ENCODE data around the gene OSBPL5. TPM values are rescaled to one million over a fixed set of nuclear protein-coding genes. Genes with fewer than 3 reads are reported as not detected.

OSBPL5 gene
- total and polyA plus RNA-seq, 10 donors, result 5.1 to 91.2 (median 51.0) TPM

- no peaks in the 10 kb centered on the region for H3K27me3 ChIP-seq (replicated peaks in 1 of 7)
These were observed 104.6 kb downstream of the OSBPL5 start for GRCh38 chr11:3060436-3061025.

GRCh38 chr11:3058753-3059664 lies 106.1 kb downstream of the OSBPL5 start:
- intact Hi-C loops (cut with DNase I; ENCODE audit: low total_unique reads), result no loop called here
- WGBS, 5 donors, result 81 to 92% (median 88%) methylated on average over 13 of the region's 13 CpGs
- Histone ChIP-seq H3K9me3 (no peaks in the 10 kb centered on the region), H3K36me3 (peaks cover 0 to 8% (median 3%) of the 10 kb centered on the region in 6 donors), H3K4me1 (peaks cover 10 to 37% (median 30%) of the 10 kb centered on the region in 6 donors), H3K27ac (no peak overlapping the region), H3K27me3 (replicated peaks in 1 of 7) (no peaks in the 10 kb centered on the region), H3K4me3 (no peak overlapping the region)
- no peak for DNase-seq
- TF ChIP-seq POLR2AphosphoS5 (IDR thresholded peaks at IDR 0.05), result no peak
- no peak for TF ChIP-seq POLR2A (IDR thresholded peaks at IDR 0.05)
- TF ChIP-seq CTCF (IDR thresholded peaks at IDR 0.05 in 8 of 11, conservative IDR thresholded peaks at IDR 0.05 in 3 of 11), result no peak

More at GRCh38 chr11:3060436-3061025, 104.6 kb downstream of the OSBPL5 start:
- DNase-seq, result no peak
- H3K4me3 ChIP-seq, result no peak overlapping the region
- no peak overlapping the region for H3K27ac ChIP-seq
- no peaks in the 10 kb centered on the region for H3K9me3 ChIP-seq
- peaks cover 10 to 22% (median 19%) of the 10 kb centered on the region in 6 donors for H3K4me1 ChIP-seq
- H3K36me3 ChIP-seq, result no peaks in the 10 kb centered on the region
- TF ChIP-seq CTCF (IDR thresholded peaks at IDR 0.05 in 8 of 11, conservative IDR thresholded peaks at IDR 0.05 in 3 of 11) (no peak), POLR2A (IDR thresholded peaks at IDR 0.05) (no peak), POLR2AphosphoS5 (IDR thresholded peaks at IDR 0.05) (no peak)
- intact Hi-C loops (cut with DNase I; ENCODE audit: low total_unique reads), result no loop called here
- 87 to 95% (median 89%) methylated on average over 10 to 11 of the region's 11 CpGs for WGBS, 5 donors

GRCh38 chr11:3057069-3057963 lies 107.8 kb downstream of the OSBPL5 start, which contains the start of gene CARS1:
CARS1 (minus strand) TSS chr11:3057423; CDS start chr11:3057367, 56 bp downstream.
- Histone ChIP-seq H3K27me3 (replicated peaks in 1 of 7) (no peaks in the 10 kb centered on the region), H3K27ac (peak within 1 kb of the TSS in 7 of 8 donors; percentile 37 to 95 (median 82)), H3K4me3 (peak within 1 kb of the TSS; percentile 57 to 94 (median 82)), H3K4me1 (peaks cover 10 to 53% (median 36%) of the 10 kb centered on the region in 6 donors), H3K36me3 (peaks cover 0 to 25% (median 4%) of the 10 kb centered on the region in 6 donors), H3K9me3 (no peaks in the 10 kb centered on the region)
- peak in 1 of 3 donors; percentile 42 for TF ChIP-seq POLR2A (IDR thresholded peaks at IDR 0.05)
- peak; percentile 85 to 96 (median 88) for TF ChIP-seq POLR2AphosphoS5 (IDR thresholded peaks at IDR 0.05)
- TF ChIP-seq CTCF (IDR thresholded peaks at IDR 0.05 in 8 of 11, conservative IDR thresholded peaks at IDR 0.05 in 3 of 11), result peak in 1 of 11 experiments; percentile 9
- peak; percentile 99 for DNase-seq
- WGBS, 5 donors, result 4 to 10% (median 5%) methylated on average over 54 to 68 of the region's 68 CpGs
- intact Hi-C loops (cut with DNase I; ENCODE audit: low total_unique reads), result no loop called here
